GM19238 (cell line): ENCODE data around the gene STRIP1.

ENCODE experiments used
- DNase-seq: peaks from one replicate; pipeline ENCODE4 v3.0.0; 2011; ENCODE audit warnings: low spot score; ENCODE audit not compliant: insufficient read length

Gene STRIP1

DNA sequence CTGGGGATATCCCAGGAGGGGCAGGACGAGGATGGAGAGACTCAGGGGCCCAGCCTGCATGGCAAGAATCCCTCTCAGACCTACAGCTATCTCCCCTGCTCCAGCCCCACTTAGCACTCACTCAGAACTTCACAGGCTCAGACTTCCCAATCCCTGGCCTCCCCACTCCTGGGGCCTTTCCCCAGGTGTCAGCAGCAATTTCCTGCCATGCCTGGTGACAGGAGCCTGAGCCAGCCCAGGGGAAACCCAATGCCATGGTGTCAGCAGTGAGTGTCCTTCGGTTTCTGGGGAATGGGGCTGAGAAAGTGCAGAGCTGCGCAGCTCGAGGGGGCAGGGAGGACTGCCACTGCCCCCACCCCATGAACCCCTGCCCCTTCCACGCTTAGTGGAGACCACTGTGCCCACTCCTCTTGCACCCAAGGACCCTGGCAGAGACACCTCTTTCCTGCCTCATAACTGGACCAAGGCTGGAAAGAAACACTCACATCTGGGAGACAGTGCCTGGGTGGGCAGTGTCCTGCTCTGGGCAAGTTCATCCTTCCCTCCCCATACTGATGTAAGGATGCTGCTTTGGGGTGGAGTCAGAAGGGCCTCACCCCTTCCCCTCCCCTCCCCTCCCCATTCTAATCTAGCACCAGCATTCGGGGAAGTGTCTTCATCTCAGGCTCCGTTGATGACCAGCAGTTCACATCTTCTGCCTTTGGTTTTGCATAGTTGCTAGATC lies 60.7 kb downstream of the STRIP1 start:
- DNase-seq, result no peak

DNA sequence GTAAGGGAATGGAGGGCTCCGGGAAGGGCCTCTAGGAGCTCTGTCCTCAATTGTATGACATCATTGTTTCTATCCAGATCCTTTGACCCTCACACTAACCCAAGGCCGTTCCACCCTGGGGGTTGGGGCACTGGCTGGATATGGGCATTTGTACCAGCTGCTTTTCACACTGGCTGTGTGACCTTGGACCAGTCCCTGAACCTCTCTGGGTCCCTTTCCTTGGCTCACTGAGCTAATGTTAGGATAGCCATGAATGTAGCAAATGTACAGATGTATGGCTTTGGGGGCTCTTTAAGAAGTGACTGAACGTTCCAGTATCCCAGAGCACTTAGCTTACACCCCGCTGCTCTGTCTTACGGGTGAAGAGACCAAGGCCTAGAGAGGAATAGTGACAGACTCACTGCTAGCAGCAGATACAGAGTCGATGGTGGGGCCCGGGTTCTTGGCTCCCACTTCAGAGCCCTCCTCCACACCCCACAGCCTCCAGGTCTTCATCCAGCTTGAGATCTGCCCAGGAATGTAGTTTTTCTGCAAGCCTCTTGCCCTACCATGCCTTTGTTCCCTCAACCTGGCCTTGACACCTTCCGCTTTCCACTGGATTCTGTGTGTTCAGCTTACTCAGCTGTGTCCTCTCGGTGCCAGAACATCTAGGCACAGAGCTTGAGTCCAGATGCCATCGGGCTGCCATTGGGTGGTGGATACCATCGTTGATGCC lies 63.2 kb downstream of the STRIP1 start:
- no peak for DNase-seq

DNA sequence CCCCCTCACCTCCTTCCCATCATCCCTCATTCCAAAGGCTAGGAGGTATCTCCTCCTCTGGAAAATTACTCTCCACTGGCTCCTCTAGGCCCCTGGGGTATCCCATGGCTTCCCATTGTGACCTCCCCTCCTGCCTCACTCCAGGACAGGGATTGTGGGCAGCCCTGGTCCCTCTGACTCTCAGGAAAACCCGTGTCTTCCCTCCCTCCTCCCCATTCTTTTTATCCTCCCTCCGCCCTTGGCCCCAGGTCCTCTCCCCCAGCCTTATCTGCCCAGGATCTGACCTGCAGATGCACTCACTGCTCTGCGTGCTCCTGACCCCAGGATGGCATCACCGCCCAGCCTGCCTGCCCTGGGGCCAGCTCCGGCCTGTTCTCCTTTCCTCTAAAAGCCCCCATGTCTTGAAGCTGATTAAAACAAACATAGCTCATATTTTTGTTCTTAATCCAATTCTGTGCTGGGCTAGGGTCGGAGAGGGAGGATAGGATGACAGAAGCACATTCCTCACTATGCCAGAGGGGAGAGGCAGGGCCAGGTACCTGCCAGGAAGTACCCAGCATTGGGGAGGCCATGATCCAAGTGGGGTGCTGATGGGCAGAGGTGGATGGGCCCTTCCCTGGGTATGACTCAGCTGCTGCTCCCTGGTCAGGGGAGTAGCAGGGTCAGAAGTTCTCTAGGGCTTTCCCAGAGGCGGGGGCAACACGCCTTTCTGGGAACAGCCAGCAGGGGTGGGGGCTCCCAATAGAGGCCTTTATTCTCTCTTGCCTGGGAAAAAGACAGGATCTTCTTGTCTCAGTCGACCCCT lies 64.0 kb downstream of the STRIP1 start:
- no peak for DNase-seq

DNA sequence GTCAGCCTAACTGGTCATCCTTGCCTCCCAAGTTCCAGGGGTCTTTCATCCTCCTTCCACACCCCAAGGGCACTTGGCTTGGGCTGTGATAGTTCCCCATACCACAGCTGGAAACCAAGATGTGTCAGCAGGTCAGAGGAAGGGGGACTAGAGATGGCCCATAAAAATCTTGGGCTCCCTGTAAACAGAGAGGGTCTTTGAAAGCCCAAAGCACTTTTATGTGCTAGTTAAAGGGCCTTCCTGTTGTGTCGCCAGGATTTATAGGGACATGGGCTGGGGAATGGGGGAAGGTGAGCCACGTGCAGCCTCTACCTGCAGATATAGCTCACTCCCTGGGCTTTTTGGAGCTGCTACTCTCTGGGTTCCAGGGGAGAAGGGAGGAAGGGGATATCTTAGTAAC lies 65.9 kb downstream of the STRIP1 start:
- no peak for DNase-seq

DNA sequence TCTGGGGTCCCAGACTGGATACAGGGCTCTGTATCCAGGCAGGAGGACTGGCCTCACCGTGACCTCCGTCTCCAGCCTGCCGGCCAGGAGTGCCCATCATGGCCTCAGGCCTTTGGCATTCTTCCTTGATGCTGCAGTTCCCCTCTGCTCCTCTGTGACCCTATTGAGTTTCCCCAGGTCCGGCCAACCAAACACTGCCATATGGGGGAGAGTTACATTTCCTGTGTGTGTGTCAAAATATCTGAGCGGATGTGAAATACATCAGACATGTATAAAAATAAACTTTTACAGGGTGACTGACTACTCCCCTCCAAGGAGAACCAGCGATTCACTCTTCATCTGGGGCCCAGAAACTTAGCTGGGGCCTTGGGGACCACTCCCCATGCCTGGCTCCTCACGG lies 67.7 kb downstream of the STRIP1 start:
- DNase-seq, result no peak
